Thyroid gland (tissue), 4 donors: Measurements from ENCODE around the gene FOXN3.

Experiments used
- CTCF ChIP-seq, 6 experiments: fragments of 200-600 bp in 3 of 6; fragments of 450-650 bp in 3 of 6; sonication (generic) in 3 of 6; IDR thresholded peaks; one replicate each; pipeline ENCODE4 v1.5.1; 2016 to 2019; ENCODE audit warnings: antibody characterized with exemption in 6 of 6, mild to moderate bottlenecking in 2 of 6, inconsistent platforms in 1 of 6, moderate library complexity in 1 of 6
- POLR2A ChIP-seq, 2 donors: fragments of 450-650 bp; IDR thresholded peaks; one replicate each; pipeline ENCODE4 v1.6.1; 2017; ENCODE audit warnings: antibody characterized with exemption in 2 of 2, mild to moderate bottlenecking in 2 of 2, moderate library complexity in 1 of 2

DNA sequence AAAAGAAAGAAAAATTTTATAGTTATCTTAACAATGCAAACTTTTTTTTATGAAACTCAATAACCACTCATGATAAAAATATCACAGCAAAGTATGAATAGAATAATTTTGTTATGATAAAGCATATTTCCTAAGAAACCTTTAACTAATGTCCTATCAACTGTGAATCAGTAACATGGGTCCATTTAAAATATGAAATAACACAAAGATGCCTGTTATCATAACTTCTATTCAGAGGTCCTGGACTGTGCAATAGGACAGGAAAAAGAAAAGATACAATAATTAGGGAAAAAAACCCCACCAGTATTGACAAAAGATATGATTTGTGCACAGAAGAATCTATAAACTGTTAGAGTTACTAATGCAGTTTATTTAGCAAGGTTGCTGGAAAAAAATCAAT, 245.4 kb downstream of the FOXN3 start:
- no peak for TF ChIP-seq POLR2A (IDR thresholded peaks at IDR 0.05)
- no peak for TF ChIP-seq CTCF (IDR thresholded peaks at IDR 0.05)
